WERI-Rb-1 (cell line): Measurements from ENCODE around the gene SH3TC1.
A peak's percentile ranks its signal among the peaks of the same experiment; 100 is the strongest.

Source experiments
- DNase-seq: peaks from one replicate; pipeline ENCODE4 v3.0.0-alpha.2; 2020
- H3K27ac ChIP-seq: fragments of 250-450 bp; sonication (Bioruptor Pico); 2 replicates; pipeline ENCODE4 v1.5.1; 2020; ENCODE audit warnings: mild to moderate bottlenecking, moderate library complexity
- H3K27me3 ChIP-seq: fragments of 250-450 bp; sonication (Bioruptor Pico); 2 replicates; pipeline ENCODE4 v1.5.1; 2021; ENCODE audit warnings: mild to moderate bottlenecking, low read depth, moderate library complexity; ENCODE audit not compliant: insufficient read depth, severe bottlenecking
- H3K36me3 ChIP-seq: fragments of 250-450 bp; sonication (Bioruptor Pico); 2 replicates; pipeline ENCODE4 v1.5.1; 2020; ENCODE audit warnings: mild to moderate bottlenecking, moderate library complexity
- H3K4me3 ChIP-seq: 2 replicates; pipeline ENCODE4 v1.5.1; 2011; ENCODE audit warnings: low read depth, mild to moderate bottlenecking, control low read depth, low read length
- H3K9me3 ChIP-seq: fragments of 250-450 bp; sonication (Bioruptor Pico); 2 replicates; pipeline ENCODE4 v1.5.1; 2021; ENCODE audit warnings: mild to moderate bottlenecking, moderate library complexity; ENCODE audit not compliant: severe bottlenecking
- TF ChIP-seq, protein P1 (sequence below): IDR thresholded peaks from 2 replicates; pipeline ENCODE4 v1.5.1; 2011; ENCODE audit warnings: low read depth, mild to moderate bottlenecking, control low read depth, inconsistent platforms, low read length

The SH3TC1 gene

DNA sequence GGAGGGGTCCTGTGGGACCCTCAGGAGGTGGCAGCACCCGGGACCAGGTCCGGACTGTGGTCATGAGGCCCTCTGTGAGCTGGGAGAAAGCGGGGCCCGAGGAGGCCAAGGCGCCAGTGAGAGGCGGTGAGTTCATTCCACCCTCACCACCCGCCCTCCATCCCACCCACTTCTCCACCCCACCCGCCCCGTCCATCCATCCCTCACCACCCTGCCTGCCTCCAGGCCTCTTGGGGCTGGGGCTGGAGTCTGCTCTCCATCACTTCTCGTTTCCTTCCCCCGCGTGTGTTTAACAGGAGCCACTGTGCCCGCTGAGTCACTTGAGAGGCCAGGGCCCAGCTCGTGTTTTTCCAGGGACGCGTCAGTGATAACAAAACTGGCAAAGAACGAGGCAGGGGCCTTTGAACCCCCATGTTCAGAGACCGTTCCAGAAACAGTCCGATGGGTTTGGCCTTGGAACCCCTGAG, 6.2 kb downstream of the SH3TC1 start:
- Histone ChIP-seq H3K4me3 (no peak overlapping the region), H3K27me3 (no peaks in the 10 kb centered on the region), H3K27ac (no peak overlapping the region), H3K9me3 (no peaks in the 10 kb centered on the region), H3K36me3 (no peaks in the 10 kb centered on the region)
- no peak for DNase-seq
- TF ChIP-seq, protein P1, sequence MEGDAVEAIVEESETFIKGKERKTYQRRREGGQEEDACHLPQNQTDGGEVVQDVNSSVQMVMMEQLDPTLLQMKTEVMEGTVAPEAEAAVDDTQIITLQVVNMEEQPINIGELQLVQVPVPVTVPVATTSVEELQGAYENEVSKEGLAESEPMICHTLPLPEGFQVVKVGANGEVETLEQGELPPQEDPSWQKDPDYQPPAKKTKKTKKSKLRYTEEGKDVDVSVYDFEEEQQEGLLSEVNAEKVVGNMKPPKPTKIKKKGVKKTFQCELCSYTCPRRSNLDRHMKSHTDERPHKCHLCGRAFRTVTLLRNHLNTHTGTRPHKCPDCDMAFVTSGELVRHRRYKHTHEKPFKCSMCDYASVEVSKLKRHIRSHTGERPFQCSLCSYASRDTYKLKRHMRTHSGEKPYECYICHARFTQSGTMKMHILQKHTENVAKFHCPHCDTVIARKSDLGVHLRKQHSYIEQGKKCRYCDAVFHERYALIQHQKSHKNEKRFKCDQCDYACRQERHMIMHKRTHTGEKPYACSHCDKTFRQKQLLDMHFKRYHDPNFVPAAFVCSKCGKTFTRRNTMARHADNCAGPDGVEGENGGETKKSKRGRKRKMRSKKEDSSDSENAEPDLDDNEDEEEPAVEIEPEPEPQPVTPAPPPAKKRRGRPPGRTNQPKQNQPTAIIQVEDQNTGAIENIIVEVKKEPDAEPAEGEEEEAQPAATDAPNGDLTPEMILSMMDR = no peak

DNA sequence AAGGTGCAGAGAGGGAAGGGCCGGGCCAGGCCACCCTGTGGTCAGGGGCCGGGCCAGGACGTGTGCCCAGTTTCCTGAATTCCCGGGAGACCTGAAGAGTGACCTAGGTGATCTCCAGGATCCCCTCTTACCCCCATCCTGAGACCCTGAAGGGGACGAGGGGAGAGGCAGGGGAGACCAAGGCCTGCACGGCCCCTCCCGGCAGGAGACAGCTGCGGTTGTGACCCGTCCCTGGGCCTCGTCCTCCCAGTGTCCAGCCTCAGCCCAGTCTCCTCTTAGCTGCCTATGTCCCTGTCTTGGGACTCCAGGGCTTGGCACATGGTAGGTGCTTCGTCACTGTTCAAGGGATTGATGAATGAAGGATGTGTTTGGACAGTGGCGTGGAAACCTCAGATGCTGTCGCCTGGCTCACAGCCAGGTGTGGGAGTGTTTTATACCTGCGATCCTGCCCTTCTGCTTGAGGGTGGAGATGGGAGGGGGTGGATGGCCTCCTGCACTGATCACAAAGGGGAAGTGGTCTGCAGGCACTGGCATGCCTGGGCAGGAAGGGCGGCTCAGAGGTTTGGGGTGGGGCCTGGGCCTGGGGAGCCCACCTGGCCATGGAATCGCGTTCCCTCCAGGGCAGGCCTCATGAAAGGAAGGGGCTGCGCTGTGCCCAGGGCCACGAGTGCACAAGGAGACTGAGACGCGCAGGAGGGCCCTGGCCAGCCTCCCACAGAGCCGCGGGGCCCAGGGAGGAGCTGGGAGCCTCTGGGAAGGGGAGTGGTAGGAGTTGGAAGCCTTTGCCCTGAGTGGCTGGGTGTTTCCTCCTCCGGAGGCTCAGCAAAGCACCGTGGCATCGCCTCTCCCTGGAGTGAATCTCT, 6.9 kb downstream of the SH3TC1 start:
- DNase-seq = no peak
- Histone ChIP-seq H3K9me3 (no peaks in the 10 kb centered on the region), H3K36me3 (no peaks in the 10 kb centered on the region), H3K27me3 (no peaks in the 10 kb centered on the region), H3K4me3 (no peak overlapping the region), H3K27ac (no peak overlapping the region)
- TF ChIP-seq, protein P1 = no peak

DNA sequence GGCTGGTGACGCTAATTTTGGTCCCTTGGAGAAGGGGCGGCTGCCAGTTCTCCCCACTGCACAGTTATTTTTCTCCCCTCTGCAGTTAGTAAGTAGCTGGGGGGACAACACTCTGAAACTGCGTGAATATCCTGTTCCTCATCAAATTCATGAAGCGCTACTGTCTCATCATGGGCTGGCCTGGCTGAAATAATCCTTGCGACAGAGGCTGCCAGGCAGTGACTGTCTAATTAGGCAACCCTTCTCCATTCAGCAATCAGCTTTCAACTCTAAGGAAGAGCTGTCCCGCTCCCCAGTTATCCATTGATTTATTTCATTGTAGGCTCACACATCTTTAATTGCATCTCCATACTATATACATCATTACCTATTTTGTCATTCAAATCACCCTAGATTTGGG, 8.2 kb downstream of the SH3TC1 start:
- no peaks in the 10 kb centered on the region for H3K27me3 ChIP-seq
- H3K27ac ChIP-seq = no peak overlapping the region
- DNase-seq = no peak
- TF ChIP-seq, protein P1 = no peak
- no peaks in the 10 kb centered on the region for H3K36me3 ChIP-seq
- H3K4me3 ChIP-seq = no peak overlapping the region
- no peaks in the 10 kb centered on the region for H3K9me3 ChIP-seq

DNA sequence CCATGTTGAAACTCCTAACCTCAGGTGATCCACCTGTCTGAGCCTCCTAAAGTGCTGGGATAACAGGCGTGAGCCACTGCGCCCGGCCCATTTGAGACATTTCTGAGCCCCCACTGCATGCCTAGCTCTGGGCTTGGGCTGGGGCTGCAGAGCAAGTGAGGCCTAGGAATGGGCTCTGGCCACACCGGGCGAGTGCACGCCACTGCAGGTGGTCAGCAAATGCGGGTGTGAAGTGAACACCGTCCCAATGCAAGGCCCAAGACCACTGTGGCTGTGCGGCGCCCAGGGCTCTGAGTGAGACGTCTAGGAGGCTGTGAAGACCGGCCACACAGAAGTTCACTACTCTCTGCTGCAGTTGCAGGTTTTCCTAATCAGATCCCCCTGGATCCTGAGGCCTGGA, 9.5 kb downstream of the SH3TC1 start:
- no peak overlapping the region for H3K4me3 ChIP-seq
- no peaks in the 10 kb centered on the region for H3K27me3 ChIP-seq
- DNase-seq = no peak
- H3K27ac ChIP-seq = no peak overlapping the region
- no peaks in the 10 kb centered on the region for H3K36me3 ChIP-seq
- no peaks in the 10 kb centered on the region for H3K9me3 ChIP-seq
- TF ChIP-seq, protein P1 = no peak

DNA sequence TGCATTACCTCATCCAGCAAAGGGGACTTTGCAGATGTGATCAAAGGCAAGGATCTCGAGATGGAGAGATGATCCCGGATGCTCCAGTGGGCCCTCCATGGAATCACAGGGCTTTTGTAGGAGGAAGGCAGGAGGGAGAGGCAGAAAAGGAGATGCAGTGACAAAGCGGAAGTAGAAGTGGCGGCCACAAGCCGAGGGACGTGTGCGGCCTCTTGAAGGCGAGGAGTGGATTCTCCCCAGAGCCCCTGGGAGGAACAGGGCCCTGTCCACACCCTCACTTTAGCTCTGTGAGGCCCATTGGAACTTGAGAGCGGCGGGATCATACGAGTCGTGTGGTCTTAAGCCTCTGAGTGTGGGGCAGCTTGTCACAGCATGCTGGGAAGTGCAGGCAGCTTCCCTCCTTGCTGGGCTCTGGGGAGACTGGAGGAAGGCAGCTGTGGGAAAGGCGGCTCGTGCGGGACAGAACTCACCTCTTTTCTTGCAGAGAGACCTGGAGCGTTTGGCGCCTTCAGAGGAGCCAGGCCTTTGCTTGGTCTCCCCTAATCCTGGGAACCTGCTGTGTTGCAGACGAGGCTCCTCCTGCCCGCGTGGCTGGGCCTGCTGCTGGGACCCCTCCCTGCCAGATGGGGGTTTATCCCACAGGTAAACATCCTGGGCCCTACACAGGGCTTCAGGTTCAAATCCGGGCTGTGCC, 10.2 kb downstream of the SH3TC1 start:
- Histone ChIP-seq H3K4me3 (no peak overlapping the region), H3K9me3 (no peaks in the 10 kb centered on the region), H3K36me3 (no peaks in the 10 kb centered on the region), H3K27me3 (no peaks in the 10 kb centered on the region), H3K27ac (peak overlapping the region; percentile 43)
- DNase-seq = peak; percentile 60
- TF ChIP-seq, protein P1 = no peak
